Hepatocyte (in vitro differentiated cells): ENCODE results near the gene RANBP10. TPM values are rescaled to one million over a fixed set of nuclear protein-coding genes. Genes with fewer than 3 reads are reported as not detected.

ENCODE experiments used
- DNase-seq: peaks from one replicate; pipeline ENCODE4 v3.0.0-alpha.2; 2016; ENCODE audit warnings: low spot score
- H2AFZ ChIP-seq: fragments of 200-600 bp; sonication (generic); 2 replicates; pipeline ENCODE4 v1.6.0; 2016; ENCODE audit warnings: antibody characterized with exemption, mild to moderate bottlenecking
- H3K27ac ChIP-seq: fragments of 200-600 bp; sonication (generic); 2 replicates; pipeline ENCODE4 v1.5.1; 2016; ENCODE audit warnings: mild to moderate bottlenecking
- H3K27me3 ChIP-seq: fragments of 200-600 bp; sonication (generic); 2 replicates; pipeline ENCODE4 v1.6.1; 2016
- H3K36me3 ChIP-seq: fragments of 200-600 bp; sonication (generic); replicated peaks from 2 replicates; pipeline ENCODE4 v1.5.1; 2016; ENCODE audit warnings: low read depth; ENCODE audit not compliant: insufficient read depth
- H3K4me1 ChIP-seq: fragments of 200-600 bp; sonication (generic); 2 replicates; pipeline ENCODE4 v1.5.1; 2016; ENCODE audit warnings: mild to moderate bottlenecking, moderate library complexity; ENCODE audit not compliant: insufficient read depth
- H3K4me2 ChIP-seq: fragments of 200-600 bp; sonication (generic); 2 replicates; pipeline ENCODE4 v1.6.0; 2016
- H3K4me3 ChIP-seq: fragments of 200-600 bp; sonication (generic); 2 replicates; pipeline ENCODE4 v1.5.1; 2016; ENCODE audit warnings: mild to moderate bottlenecking
- H3K79me2 ChIP-seq: fragments of 200-600 bp; sonication (generic); 2 replicates; pipeline ENCODE4 v1.6.0; 2017; ENCODE audit warnings: mild to moderate bottlenecking
- H3K9me2 ChIP-seq: fragments of 200-600 bp; sonication (generic); replicated peaks from 2 replicates; pipeline ENCODE4 v1.6.0; 2017; ENCODE audit warnings: mild to moderate bottlenecking; ENCODE audit not compliant: insufficient read depth
- H3K9me3 ChIP-seq: fragments of 200-600 bp; sonication (generic); 2 replicates; pipeline ENCODE4 v1.5.1; 2016; ENCODE audit warnings: low read depth, mild to moderate bottlenecking
- H4K20me1 ChIP-seq: fragments of 200-600 bp; sonication (generic); 2 replicates; pipeline ENCODE4 v1.6.0; 2016; ENCODE audit warnings: mild to moderate bottlenecking; ENCODE audit not compliant: insufficient read depth, poor library complexity, severe bottlenecking
- EZH2 ChIP-seq: fragments of 200-600 bp; sonication (generic); IDR thresholded peaks from 2 replicates; pipeline ENCODE4 v1.6.1; 2016; ENCODE audit warnings: antibody characterized with exemption, mild to moderate bottlenecking, borderline replicate concordance
- EZH2phosphoT487 ChIP-seq: fragments of 200-600 bp; sonication (generic); IDR thresholded peaks from one replicate; pipeline ENCODE4 v1.6.1; 2018; ENCODE audit warnings: antibody characterized with exemption, mild to moderate bottlenecking, low read depth, moderate library complexity; ENCODE audit not compliant: unreplicated experiment, severe bottlenecking
- WGBS: methylation state at CpG from one replicate; pipeline ENCODE4 v1.1.6; 2016; ENCODE audit warnings: low lambda C conversion rate; ENCODE audit errors: missing lambda C conversion rate; 5-methylcytosine and 5-hydroxymethylcytosine counted together
- polyA plus RNA-seq: library from polyadenylated mRNA; unstranded; fragments of >200 nt; fragmentation: Nextera tagmentation; extraction: Ambion mirVana; gene quantifications from 2 replicates; pipeline ENCODE4 v1.2.1, GENCODE V29; 2016
- total RNA-seq: library from RNA; depleted of rRNA; stranded (reverse); fragments of >200 nt; gene quantifications from 2 replicates; pipeline ENCODE4 v1.2.3, GENCODE V29; 2014
- TF ChIP-seq, protein P1 (sequence below): fragments of 200-600 bp; sonication (generic); IDR thresholded peaks from 2 replicates; pipeline ENCODE4 v1.5.1; 2016; ENCODE audit warnings: antibody characterized with exemption, mild to moderate bottlenecking; ENCODE audit not compliant: poor library complexity

Gene RANBP10
- total and polyA plus RNA-seq, 2 experiments from 2014 or later = 8.6 to 12.6 TPM

DNA sequence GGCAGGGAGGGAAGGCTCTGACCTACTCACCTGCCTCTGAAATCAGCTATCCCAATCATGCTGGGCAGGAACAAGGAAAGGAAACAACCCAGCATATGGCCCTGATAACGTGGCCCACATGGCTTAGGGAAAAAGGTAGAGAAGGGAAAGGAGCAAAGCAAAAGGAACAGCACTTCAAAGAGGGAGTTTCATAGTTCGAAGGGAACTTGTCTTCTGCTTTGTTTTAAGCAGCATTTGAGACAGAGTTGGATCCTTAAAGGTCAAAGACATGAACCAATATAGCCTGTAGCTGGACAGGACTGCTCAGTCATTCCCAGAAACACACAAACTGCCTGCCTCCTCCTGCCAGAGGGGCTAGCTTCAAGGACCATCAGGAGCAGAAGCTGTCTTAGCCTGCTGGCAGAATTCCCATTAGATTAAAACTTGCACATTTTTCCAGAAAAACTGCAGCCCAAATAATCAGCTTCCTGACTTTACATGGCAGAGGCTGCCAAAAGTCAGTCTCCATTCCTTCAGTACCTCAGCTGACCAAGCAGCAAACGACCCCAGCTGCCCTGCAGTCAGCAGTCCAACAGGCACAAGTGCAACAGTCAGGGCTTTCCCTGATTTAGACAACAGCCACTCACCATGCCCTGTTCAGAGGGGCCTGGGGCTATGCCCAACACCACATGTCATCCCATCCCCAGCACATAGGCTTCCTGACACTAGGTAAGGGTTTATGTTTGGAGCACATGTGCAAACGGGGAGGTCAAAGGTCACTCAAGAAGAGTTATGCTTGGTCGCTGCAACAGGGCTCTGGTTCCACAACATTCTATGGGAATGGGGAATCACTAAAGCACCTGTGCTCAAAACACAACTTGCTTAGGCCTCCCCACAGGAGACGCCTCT, 32.5 kb downstream of the RANBP10 start:
- Histone ChIP-seq H4K20me1 (peaks cover 25% of the 10 kb centered on the region), H3K27ac (no peak overlapping the region)
- DNase-seq = no peak

DNA sequence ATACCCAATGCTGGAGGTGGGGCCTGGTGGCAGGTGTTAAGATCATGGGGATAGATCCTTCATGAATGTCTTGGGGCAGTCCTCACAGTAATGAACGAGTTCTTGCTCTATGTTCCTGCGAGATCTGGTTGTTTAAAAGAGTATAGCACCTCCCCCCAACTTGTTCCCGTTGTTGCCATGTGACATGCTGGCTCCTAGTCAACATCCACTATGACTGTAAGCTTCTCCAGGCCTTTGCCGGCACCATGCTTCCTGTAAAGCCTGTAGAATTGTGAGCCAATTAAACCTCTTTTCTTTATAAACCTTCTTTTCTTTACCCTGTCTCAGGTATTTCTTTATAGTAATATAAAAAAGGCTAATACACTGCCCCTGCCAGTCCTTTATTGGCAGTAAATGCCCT, 33.3 kb downstream of the RANBP10 start:
- Histone ChIP-seq H3K4me1 (peaks cover 8% of the 10 kb centered on the region), H3K27me3 (no peaks in the 10 kb centered on the region), H3K9me2 (no peaks in the 10 kb centered on the region), H3K9me3 (no peaks in the 10 kb centered on the region), H3K4me3 (no peak overlapping the region), H3K36me3 (no peaks in the 10 kb centered on the region), H3K79me2 (peaks cover 41% of the 10 kb centered on the region), H4K20me1 (peaks cover 25% of the 10 kb centered on the region), H2AFZ (no peak overlapping the region), H3K27ac (no peak overlapping the region), H3K4me2 (no peak overlapping the region)
- 75% methylated on average over 4 of the region's 4 CpGs for WGBS
- no peak for DNase-seq
- TF ChIP-seq EZH2 (no peak), EZH2phosphoT487 (no peak)
- TF ChIP-seq, protein P1, sequence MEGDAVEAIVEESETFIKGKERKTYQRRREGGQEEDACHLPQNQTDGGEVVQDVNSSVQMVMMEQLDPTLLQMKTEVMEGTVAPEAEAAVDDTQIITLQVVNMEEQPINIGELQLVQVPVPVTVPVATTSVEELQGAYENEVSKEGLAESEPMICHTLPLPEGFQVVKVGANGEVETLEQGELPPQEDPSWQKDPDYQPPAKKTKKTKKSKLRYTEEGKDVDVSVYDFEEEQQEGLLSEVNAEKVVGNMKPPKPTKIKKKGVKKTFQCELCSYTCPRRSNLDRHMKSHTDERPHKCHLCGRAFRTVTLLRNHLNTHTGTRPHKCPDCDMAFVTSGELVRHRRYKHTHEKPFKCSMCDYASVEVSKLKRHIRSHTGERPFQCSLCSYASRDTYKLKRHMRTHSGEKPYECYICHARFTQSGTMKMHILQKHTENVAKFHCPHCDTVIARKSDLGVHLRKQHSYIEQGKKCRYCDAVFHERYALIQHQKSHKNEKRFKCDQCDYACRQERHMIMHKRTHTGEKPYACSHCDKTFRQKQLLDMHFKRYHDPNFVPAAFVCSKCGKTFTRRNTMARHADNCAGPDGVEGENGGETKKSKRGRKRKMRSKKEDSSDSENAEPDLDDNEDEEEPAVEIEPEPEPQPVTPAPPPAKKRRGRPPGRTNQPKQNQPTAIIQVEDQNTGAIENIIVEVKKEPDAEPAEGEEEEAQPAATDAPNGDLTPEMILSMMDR = no peak

More for the DNA sequence above, 32.5 kb downstream of the RANBP10 start:
- no peak overlapping the region for H2AFZ ChIP-seq
- no peaks in the 10 kb centered on the region for H3K9me3 ChIP-seq
- H3K79me2 ChIP-seq = peaks cover 38% of the 10 kb centered on the region
- TF ChIP-seq, protein P1 = no peak
- TF ChIP-seq EZH2phosphoT487 (no peak), EZH2 (no peak)
- 60% methylated on average over 6 of the region's 6 CpGs for WGBS
- no peak overlapping the region for H3K4me2 ChIP-seq
- H3K27me3 ChIP-seq = no peaks in the 10 kb centered on the region
- H3K36me3 ChIP-seq = no peaks in the 10 kb centered on the region
- no peaks in the 10 kb centered on the region for H3K9me2 ChIP-seq
- H3K4me3 ChIP-seq = no peak overlapping the region
- H3K4me1 ChIP-seq = peaks cover 8% of the 10 kb centered on the region

DNA sequence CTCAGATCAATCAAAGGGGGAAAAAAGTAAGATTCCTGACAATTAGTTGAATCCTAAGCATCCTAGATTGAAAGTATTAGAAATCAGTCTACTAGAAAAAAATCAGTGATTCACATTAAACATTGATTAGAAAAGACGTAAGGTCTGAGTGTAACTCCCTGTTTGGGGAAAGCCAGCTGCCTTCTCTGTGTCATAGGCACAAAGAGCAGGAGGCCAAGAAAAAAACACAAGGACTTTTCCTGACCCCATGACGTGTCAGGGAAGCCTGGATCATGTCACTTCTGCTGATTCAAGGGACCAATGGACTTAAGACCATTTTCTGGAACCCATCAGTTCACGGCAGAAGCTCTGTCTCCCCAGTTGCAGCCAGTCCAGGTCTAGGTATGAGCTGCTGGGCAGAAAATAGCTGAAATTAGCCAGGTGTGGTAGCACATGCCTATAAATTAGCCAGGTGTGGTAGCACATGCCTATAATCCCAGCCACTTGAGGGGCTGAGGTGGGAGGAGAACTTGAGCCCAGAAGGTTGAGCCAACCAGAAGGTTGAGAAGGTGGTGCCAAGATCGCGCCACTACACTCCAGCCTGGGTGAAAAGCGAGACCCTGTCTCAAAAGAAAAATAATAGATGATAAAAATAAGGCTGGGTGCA, 35.9 kb downstream of the RANBP10 start:
- H2AFZ ChIP-seq = no peak overlapping the region
- H3K4me2 ChIP-seq = no peak overlapping the region
- H3K36me3 ChIP-seq = no peaks in the 10 kb centered on the region
- no peak for DNase-seq
- TF ChIP-seq EZH2phosphoT487 (no peak), EZH2 (no peak)
- TF ChIP-seq, protein P1 = no peak
- H4K20me1 ChIP-seq = peaks cover 22% of the 10 kb centered on the region
- peaks cover 25% of the 10 kb centered on the region for H3K79me2 ChIP-seq
- peak overlapping the region; percentile 32 for H3K27ac ChIP-seq
- no peaks in the 10 kb centered on the region for H3K9me2 ChIP-seq
- no peak overlapping the region for H3K4me3 ChIP-seq
- no peaks in the 10 kb centered on the region for H3K9me3 ChIP-seq
- H3K27me3 ChIP-seq = no peaks in the 10 kb centered on the region
- peaks cover 8% of the 10 kb centered on the region for H3K4me1 ChIP-seq
- WGBS = 80% methylated on average over 6 of the region's 6 CpGs
